Suppressor macrophage treated with lipopolysaccharide for 1 hour (primary cell): Measurements from ENCODE around the gene NUAK1.
A peak's percentile ranks its signal among the peaks of the same experiment; 100 is the strongest.

ENCODE experiments used
- DNase-seq, 3 donors: peaks; one replicate each; pipeline ENCODE4 v3.0.0-alpha.2; 2020 to 2022

NUAK1 gene

DNA sequence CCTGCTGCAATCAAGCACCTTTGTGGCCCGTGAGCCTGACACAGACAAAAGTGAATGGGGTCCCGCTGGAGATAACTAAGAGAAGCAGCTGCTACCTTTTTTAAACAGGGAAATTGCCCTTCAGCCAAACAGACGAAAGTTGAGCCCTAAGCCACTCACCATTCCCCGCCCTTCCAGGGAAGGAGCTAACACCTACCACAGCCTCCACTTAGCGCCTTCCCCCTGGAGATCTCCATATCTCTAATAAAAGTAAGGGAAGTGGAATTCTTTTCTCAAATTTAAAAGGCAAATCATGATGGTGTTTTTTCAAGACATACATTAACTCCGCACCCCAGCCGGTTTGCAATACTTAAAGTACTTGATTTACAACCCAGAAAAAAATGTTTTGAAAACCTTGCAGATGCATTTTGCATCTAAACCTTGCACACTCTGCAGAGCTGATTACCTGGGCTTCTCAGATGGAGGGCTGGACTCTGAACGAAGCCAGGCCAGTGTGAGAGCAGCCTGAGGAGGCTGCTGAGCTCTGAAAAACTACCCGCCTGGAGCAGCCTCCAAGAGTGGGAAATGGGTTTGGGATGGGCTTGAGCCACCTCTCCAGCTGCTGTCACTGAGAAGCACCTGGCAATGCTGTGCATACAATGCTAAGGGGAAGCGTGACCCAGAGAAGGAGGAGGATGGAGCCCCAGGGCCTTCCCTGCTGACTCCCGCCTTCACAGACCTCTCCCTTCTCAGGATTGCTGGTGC, 10.0 kb downstream of the NUAK1 start:
- no peak for DNase-seq

GRCh38 chr12:106127338-106128126, 11.2 kb downstream of the NUAK1 start:
- no peak for DNase-seq

DNA sequence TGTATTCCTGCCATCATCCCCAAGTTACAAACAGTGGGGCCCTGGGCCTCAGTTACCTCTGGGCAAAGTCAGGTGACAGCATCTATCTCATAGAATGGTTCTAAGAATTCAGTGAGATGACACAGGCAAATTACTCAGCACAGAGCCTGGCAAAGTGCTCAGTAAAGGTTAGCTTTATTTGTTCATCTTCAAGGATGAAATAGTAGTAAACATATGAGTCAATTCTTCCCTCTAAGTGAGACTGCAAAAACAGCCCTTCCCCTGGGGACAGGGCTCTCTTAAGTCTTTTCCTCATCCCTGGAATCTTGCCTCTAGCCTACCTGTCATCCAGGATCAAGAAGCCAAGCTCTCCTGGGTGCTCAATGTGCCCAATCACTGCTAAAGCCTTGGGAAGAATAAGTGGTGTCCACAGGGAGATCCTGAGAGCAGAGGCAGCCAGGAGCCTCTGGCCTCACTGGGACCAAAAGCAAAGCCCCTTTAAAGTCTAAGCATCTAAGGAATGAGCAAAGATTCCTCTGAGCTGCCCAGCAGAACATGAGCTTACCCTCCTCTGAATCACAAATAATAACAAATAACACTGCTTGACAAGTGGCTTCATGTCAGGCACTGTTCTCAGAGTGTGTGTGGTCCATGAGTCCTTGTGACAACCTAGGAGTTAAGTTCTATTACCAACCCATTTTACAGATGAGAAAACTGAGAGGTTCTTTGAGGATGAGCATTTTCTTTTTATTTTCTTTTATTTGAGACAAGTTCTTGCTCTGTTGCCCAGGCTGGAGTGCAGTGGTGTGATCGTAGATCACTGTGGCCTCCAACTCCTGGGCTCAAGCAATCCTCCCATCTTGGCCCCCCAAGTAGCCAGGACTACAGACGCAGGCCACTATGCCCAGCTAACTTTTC, 12.1 kb downstream of the NUAK1 start:
- DNase-seq, result no peak

GRCh38 chr12:106125351-106126095, 13.2 kb downstream of the NUAK1 start:
- no peak for DNase-seq

GRCh38 chr12:106123551-106124081, 15.1 kb downstream of the NUAK1 start:
- DNase-seq, result no peak

GRCh38 chr12:106123110-106123509, 15.6 kb downstream of the NUAK1 start:
- DNase-seq, result no peak

DNA sequence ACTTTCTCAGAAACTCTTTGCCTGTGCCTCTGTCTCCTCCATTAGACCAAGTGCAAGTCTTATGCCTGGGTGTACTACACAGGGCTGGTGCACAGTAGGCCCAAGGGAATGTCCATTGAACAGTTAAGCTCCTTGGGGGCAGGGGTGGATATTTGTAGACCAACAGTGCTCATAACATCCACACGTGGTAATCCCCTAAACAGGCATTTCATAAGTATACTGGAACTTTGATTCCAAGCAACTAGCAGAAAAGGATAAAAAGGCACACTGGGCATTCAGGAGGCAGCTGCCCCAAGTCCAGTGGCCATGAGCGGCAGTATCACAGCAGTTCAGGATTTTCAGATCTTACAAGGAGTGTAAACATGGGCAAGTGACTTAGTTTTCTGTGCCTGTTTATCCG, 16.8 kb downstream of the NUAK1 start:
- no peak for DNase-seq

- DNase-seq, result no peak
Observed at GRCh38 chr12:106120519-106121105, 18.1 kb downstream of the NUAK1 start.

- DNase-seq, result no peak
Observed at GRCh38 chr12:106119301-106119700, 19.5 kb downstream of the NUAK1 start.

GRCh38 chr12:106118381-106119130, 20.2 kb downstream of the NUAK1 start:
- no peak for DNase-seq

DNA sequence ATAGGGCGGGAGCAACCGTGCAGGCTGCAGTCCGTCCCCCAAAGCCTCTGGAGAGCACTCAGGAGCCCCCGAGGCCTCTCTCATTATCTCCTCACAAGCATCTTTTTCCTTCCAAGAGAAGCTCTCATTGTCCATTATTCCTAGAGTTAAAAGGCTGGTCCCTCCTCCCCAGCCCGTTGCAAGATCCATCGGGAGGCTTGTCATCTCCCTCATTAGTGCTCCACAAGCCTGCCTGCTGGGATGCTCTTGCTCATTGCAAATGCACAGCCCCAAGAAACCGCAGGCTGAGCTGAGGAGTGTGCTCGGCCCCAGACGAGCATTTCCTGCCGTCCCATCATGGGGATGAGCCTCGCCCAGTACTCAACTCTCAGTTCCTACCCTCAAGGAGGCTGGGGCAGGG, 23.3 kb downstream of the NUAK1 start:
- no peak for DNase-seq

- DNase-seq, result no peak
Observed at GRCh38 chr12:106114447-106115068, 24.2 kb downstream of the NUAK1 start.

GRCh38 chr12:106113824-106114446, 24.8 kb downstream of the NUAK1 start:
- DNase-seq, result no peak

DNA sequence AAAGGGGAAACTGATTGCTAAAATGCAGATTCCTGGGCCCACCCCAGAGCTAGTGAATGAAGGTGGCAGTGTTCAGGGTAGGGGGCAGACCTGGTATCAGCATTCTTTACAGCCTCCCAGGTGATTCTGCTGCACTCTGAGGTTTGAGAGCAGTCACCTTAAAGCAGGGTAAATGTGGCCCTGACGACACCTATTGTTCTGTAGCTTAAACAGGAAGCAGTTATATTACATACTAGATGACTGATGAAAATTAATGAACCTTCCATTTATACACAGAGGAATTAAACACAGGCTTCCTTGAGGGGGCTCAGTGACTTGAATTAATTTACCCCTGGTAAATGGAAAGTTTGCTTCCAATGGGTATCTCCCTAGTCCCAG, 25.3 kb downstream of the NUAK1 start:
- no peak for DNase-seq

DNA sequence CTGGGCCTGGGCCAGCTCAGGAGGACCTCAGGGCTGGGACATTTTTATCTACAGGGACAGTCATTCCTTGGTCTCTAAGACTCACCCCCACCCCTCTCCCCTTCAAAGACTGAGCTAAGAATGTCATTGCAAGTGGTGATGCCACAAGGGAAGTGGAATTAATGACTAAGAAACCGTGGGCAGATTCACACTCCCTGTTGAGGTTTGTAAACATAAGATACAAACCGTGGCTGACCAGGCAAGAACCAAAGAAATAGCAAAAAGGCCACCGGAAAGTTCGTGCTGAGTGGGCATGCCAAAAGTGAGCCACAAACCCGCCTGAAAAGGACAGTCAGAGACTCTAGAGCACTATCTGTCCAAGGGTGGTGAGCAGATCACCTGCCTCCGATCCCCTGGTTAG, 25.7 kb downstream of the NUAK1 start:
- peak; percentile 85 to 93 (median 93) for DNase-seq

DNA sequence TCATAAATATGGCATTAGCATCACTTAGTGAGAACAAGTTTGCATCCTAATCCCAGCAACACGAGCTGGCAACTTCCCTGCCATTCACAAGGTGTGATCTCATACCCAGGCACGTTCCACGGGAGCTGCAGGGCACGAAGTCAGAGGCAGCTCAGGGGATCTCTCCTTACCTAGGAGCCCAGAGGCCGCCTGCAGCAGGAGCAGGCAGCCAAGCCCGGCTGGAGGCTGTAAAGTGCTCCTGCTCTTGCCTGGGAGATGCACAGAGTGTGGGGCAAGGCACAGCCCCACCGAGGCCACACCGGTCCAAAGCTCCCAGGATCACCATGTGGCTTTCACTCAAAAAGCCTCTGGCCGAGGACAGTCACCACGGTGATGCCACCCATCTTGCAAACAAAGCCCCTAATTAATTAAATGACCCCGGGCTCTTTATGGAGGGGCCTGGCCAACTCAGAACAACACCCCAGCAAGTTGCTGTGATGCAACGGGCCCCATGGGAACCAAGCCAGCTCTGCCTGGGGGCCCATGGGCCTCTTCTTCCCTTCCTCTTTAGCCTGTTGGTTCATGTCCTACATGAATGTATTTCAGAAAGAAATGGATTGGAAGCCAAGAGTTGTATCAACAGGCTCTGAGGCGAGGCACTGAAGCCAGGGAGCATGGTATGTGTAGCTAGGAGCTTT, 26.5 kb downstream of the NUAK1 start:
- DNase-seq, result peak in 2 of 3 donors; percentile 14 to 20

GRCh38 chr12:106110626-106111300, 28.0 kb downstream of the NUAK1 start:
- DNase-seq, result no peak

GRCh38 chr12:106109168-106109910, 29.4 kb downstream of the NUAK1 start:
- DNase-seq, result no peak
